ENCODE data around the gene ACVR1B.

The ACVR1B gene

GRCh38 chr12:52042706-52043385 lies 91.3 kb downstream of the ACVR1B start:
- in situ Hi-C loops (cut with MboI; ENCODE audit: low sequenced_read_pairs): no loop called here

DNA sequence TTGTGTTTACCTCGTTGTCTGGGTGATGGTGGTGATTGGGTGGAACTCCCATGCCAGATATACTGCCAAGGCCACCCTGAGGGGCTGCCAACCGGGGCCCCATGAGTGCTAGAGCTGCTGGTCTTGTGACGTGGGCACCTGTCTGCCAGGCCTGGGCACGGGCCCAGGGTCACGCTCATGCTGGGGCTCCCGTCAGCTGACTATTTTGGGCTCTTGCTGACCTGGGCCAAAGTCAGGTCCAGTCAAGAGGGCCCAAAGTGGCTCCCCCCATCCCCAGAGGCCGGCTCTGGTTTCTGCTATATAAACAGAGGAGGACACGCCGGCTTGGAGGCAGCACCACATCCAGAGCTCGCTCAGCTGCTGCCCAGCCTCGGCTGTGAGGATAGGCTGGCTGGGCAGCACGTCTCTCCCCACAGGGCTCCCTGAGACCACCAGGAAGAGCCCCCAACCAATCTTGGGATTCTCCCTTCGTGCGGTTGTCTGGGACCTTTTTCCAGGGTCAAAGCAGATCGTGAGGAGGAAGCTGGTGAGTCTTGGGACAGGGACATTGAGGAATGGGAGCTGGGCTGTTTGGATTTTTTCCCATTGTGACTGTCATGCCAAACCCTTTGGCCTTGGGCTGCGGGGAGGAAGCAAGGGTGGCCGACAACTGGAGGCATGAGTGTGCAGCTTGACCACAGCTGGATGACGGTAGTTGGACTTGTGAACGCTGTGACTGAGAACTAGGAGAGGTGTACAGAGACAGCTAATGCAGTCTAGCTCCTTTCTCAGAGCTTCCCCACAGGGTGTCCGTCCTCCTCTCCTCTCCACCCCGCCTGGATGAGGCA lies 92.1 kb downstream of the ACVR1B start:
- in situ Hi-C loops (cut with MboI; ENCODE audit: low sequenced_read_pairs): no loop called here

DNA sequence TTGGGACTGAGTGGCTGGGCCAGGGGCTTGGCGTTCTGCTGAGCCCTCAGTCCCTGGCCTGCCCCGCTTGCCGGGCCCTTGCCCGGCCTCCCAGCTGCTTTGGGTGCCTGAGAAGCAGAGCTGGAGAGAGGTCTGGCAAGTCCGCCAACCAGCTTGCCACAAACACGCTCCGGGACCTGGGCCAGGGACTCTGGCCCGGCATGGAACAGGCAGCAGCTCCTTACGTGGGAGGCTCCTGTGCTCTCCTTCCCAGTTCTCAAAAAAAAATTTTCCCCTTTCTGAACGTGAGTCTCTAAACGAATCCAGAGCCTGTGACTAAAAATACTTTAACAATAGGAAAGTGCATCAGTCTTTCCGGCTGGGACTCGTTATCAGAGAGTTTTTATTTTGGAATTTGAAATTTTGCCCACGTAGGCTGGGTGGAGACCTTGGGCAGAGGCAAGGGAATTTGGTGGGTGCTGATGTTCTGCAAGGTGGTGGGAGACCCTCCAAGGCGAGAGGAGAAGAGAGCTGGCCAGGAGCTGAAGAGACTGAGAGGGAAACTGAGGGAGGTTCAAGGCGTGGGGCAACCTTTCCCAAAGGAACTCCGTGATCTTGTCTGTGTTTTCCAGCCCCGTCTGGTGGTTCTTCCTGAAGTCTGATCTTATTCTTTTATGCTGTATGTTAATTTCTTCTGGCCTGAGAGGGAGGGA lies 92.9 kb downstream of the ACVR1B start:
- in situ Hi-C loops (cut with MboI; ENCODE audit: low sequenced_read_pairs): no loop called here

GRCh38 chr12:52045794-52046199 lies 94.3 kb downstream of the ACVR1B start:
- in situ Hi-C loops (cut with MboI; ENCODE audit: low sequenced_read_pairs): no loop called here

Measured in hTERT RPE-1 (cell line).